ENCODE measurements around the gene CDK17.

- TF ChIP-seq KDM1A (IDR thresholded peaks at IDR 0.05; ENCODE audit: borderline replicate concordance, low read length) (no peak), ZNF274 (IDR thresholded peaks at IDR 0.05; ENCODE audit: borderline replicate concordance, extremely low read depth, low read length) (no peak), CTCF (IDR thresholded peaks at IDR 0.05; ENCODE audit: control extremely low read depth in 1 of 3, insufficient read depth in 1 of 3, low read depth in 1 of 3, low read length in 3 of 3) (no peak)
Measured at GRCh38 chr12:96424601-96425000, 24.4 kb upstream of the CDK17 start.
